ENCODE measurements around the gene MIXL1.

- TF ChIP-seq TEAD4 (IDR thresholded peaks at IDR 0.05) (no peak), REST (IDR thresholded peaks at IDR 0.05; ENCODE audit: low read depth) (no peak), TAF1 (IDR thresholded peaks at IDR 0.05; ENCODE audit: low read depth) (no peak), NFIC (IDR thresholded peaks at IDR 0.05) (no peak), YY1 (IDR thresholded peaks at IDR 0.05; ENCODE audit: low read depth) (no peak), EP300 (IDR thresholded peaks at IDR 0.05; ENCODE audit: borderline replicate concordance) (no peak)
Measured at GRCh38 chr1:226233806-226234205, 10.3 kb downstream of the MIXL1 start.
